H9 (cell line): ENCODE measurements around the gene ERFL. TPM values are rescaled to one million over a fixed set of nuclear protein-coding genes. Genes with fewer than 3 reads are reported as not detected.

ENCODE experiments used
- DNase-seq: peaks from one replicate; pipeline ENCODE4 v3.0.0-alpha.2; 2017
- H2AFZ ChIP-seq: one replicate; pipeline ENCODE4 v1.6.1; 2013; ENCODE audit warnings: mild to moderate bottlenecking, low read length, control low read depth, moderate library complexity
- H2AK5ac ChIP-seq: 2 replicates; pipeline ENCODE4 v1.6.1; 2013; ENCODE audit warnings: low read length, control low read depth, mixed read lengths; ENCODE audit not compliant: insufficient read length
- H2BK120ac ChIP-seq: one replicate; pipeline ENCODE4 v1.6.1; 2013; ENCODE audit warnings: low read depth, mild to moderate bottlenecking, low read length, control low read depth, inconsistent platforms; ENCODE audit not compliant: poor library complexity, severe bottlenecking
- H2BK12ac ChIP-seq: 2 replicates; pipeline ENCODE4 v1.6.1; 2013; ENCODE audit warnings: low read length, control low read depth, mixed read lengths, low read depth; ENCODE audit not compliant: insufficient read length
- H2BK15ac ChIP-seq: 2 replicates; pipeline ENCODE4 v1.6.1; 2013; ENCODE audit warnings: low read depth, low read length, control low read depth
- H2BK20ac ChIP-seq: one replicate; pipeline ENCODE4 v1.6.1; 2013; ENCODE audit warnings: low read depth, mild to moderate bottlenecking, low read length, control low read depth, inconsistent platforms; ENCODE audit not compliant: poor library complexity, severe bottlenecking
- H2BK5ac ChIP-seq: 2 replicates; pipeline ENCODE4 v1.6.1; 2013; ENCODE audit warnings: low read length, control low read depth, mixed read lengths; ENCODE audit not compliant: insufficient read length
- H3K14ac ChIP-seq: 2 replicates; pipeline ENCODE4 v1.6.1; 2013; ENCODE audit warnings: low read length, control low read depth; ENCODE audit not compliant: insufficient read depth
- H3K18ac ChIP-seq: 2 replicates; pipeline ENCODE4 v1.6.1; 2013; ENCODE audit warnings: low read depth, mild to moderate bottlenecking, mixed read lengths, low read length, control low read depth; ENCODE audit not compliant: insufficient read length
- H3K23ac ChIP-seq: 2 replicates; pipeline ENCODE4 v1.6.1; 2013; ENCODE audit warnings: low read length, control low read depth, mixed read lengths, low read depth; ENCODE audit not compliant: insufficient read length
- H3K23me2 ChIP-seq: 2 replicates; pipeline ENCODE4 v1.6.1; 2013; ENCODE audit warnings: low read depth, mild to moderate bottlenecking, mixed read lengths, low read length, control low read depth; ENCODE audit not compliant: insufficient read length, poor library complexity, severe bottlenecking
- H3K27ac ChIP-seq: 2 replicates; pipeline ENCODE4 v1.5.1; 2013; ENCODE audit warnings: low read length, control low read depth, mixed read lengths, low read depth; ENCODE audit not compliant: insufficient read length
- H3K27me3 ChIP-seq: 2 replicates; pipeline ENCODE4 v1.6.1; 2013; ENCODE audit warnings: low read length, control low read depth, inconsistent platforms; ENCODE audit not compliant: insufficient read depth
- H3K4ac ChIP-seq: 2 replicates; pipeline ENCODE4 v1.6.1; 2013; ENCODE audit warnings: low read depth, mild to moderate bottlenecking, control low read depth, inconsistent platforms, low read length, moderate library complexity
- H3K4me1 ChIP-seq: 2 replicates; pipeline ENCODE4 v1.6.1; 2013; ENCODE audit warnings: low read length, control low read depth, inconsistent platforms; ENCODE audit not compliant: insufficient read depth
- H3K4me2 ChIP-seq: 2 replicates; pipeline ENCODE4 v1.6.1; 2013; ENCODE audit warnings: low read length, control low read depth, mixed read lengths; ENCODE audit not compliant: insufficient read length, insufficient read depth
- H3K56ac ChIP-seq: 2 replicates; pipeline ENCODE4 v1.6.1; 2013; ENCODE audit warnings: low read depth, mild to moderate bottlenecking, mixed read lengths, low read length, control low read depth; ENCODE audit not compliant: insufficient read length
- H3K79me1 ChIP-seq: 2 replicates; pipeline ENCODE4 v1.6.1; 2013; ENCODE audit warnings: low read depth, mild to moderate bottlenecking, moderate library complexity, low read length, control low read depth, inconsistent platforms; ENCODE audit not compliant: insufficient read depth, poor library complexity, severe bottlenecking
- H3K79me2 ChIP-seq: 2 replicates; pipeline ENCODE4 v1.6.1; 2013; ENCODE audit warnings: low read length, control low read depth, inconsistent platforms; ENCODE audit not compliant: insufficient read depth
- H3K9ac ChIP-seq: 2 replicates; pipeline ENCODE4 v1.6.1; 2013; ENCODE audit warnings: low read length, control low read depth, mixed read lengths; ENCODE audit not compliant: insufficient read length; ENCODE audit errors: extremely low read depth
- H3K9me3 ChIP-seq: one replicate; pipeline ENCODE4 v1.6.1; 2013; ENCODE audit warnings: low read depth, low read length, inconsistent platforms; ENCODE audit not compliant: control insufficient read depth
- H3T11ph ChIP-seq: one replicate; pipeline ENCODE4 v1.6.1; 2013; ENCODE audit warnings: mild to moderate bottlenecking, low read length, control low read depth, inconsistent platforms
- H4K20me1 ChIP-seq: one replicate; pipeline ENCODE4 v1.6.1; 2013; ENCODE audit not compliant: control insufficient read depth, insufficient read length, insufficient read depth
- H4K5ac ChIP-seq: 2 replicates; pipeline ENCODE4 v1.6.1; 2013; ENCODE audit warnings: low read depth, mild to moderate bottlenecking, mixed read lengths, low read length, control low read depth; ENCODE audit not compliant: insufficient read length
- H4K8ac ChIP-seq: replicated peaks from 2 replicates; pipeline ENCODE4 v1.6.1; 2013; ENCODE audit warnings: low read length, control low read depth, mixed read lengths, low read depth; ENCODE audit not compliant: insufficient read length
- H4K91ac ChIP-seq: 2 replicates; pipeline ENCODE4 v1.6.1; 2013; ENCODE audit warnings: low read depth, mild to moderate bottlenecking, moderate library complexity, mixed read lengths, low read length, control low read depth; ENCODE audit not compliant: insufficient read length
- H3K27ac Mint-ChIP-seq, 3 experiments: 2 replicates in 2 of 3; 3 replicates in 1 of 3; pipeline ENCODE4 v1.8.0; 2020 to 2021; ENCODE audit warnings: mixed read lengths in 3 of 3, mild to moderate bottlenecking in 1 of 3, moderate library complexity in 1 of 3
- H3K27me3 Mint-ChIP-seq: 2 replicates; pipeline ENCODE4 v1.8.0; 2021; ENCODE audit warnings: low read depth, mild to moderate bottlenecking, moderate library complexity, mixed read lengths
- H3K36me3 Mint-ChIP-seq, 3 experiments: 2 replicates in 2 of 3; 3 replicates in 1 of 3; pipeline ENCODE4 v1.8.0; 2020 to 2021; ENCODE audit warnings: low read depth in 3 of 3, mixed read lengths in 3 of 3; ENCODE audit not compliant: insufficient read depth in 1 of 3
- H3K4me1 Mint-ChIP-seq, 2 experiments: 2 replicates each; pipeline ENCODE4 v1.8.0; 2020; ENCODE audit warnings: mixed read lengths in 2 of 2
- H3K4me3 Mint-ChIP-seq, 2 experiments: 2 replicates in 1 of 2; 3 replicates in 1 of 2; pipeline ENCODE4 v1.8.0; 2020 to 2021; ENCODE audit warnings: mild to moderate bottlenecking in 2 of 2, mixed read lengths in 2 of 2, moderate library complexity in 1 of 2
- H3K9me3 Mint-ChIP-seq, 2 experiments: 2 replicates in 1 of 2; 3 replicates in 1 of 2; pipeline ENCODE4 v1.8.0; 2020; ENCODE audit warnings: mild to moderate bottlenecking in 2 of 2, mixed read lengths in 2 of 2, moderate library complexity in 1 of 2
- WGBS: extraction: QIAGEN DNeasy Blood & Tissue Kit; methylation state at CpG from one replicate; pipeline ENCODE4 v1.1.7; 2013; ENCODE audit warnings: missing lambda C conversion rate, low lambda C conversion rate, mixed read lengths; ENCODE audit not compliant: insufficient read length; ENCODE audit errors: extremely low coverage; 5-methylcytosine and 5-hydroxymethylcytosine counted together
- total RNA-seq: library from RNA; stranded (reverse); gene quantifications from 2 replicates; pipeline ENCODE4 v1.2.1, GENCODE V29; 2021
- TF ChIP-seq, protein P1 (sequence below): fragments of 200-600 bp; sonication (generic); conservative IDR thresholded peaks from 3 replicates; pipeline ENCODE4 v1.8.0; 2021; ENCODE audit warnings: antibody characterized with exemption, mild to moderate bottlenecking

Gene ERFL
- total RNA-seq, 1 experiment from 2014 or later, result 0.22 TPM

GRCh38 chr19:41928754-41929535 is 696 bp upstream of the ERFL start:
- H3K9ac ChIP-seq, result no peak overlapping the region
- H3K27ac ChIP-seq, result no peak overlapping the region
- H2AK5ac ChIP-seq, result no peak overlapping the region
- H3K27me3 ChIP-seq, result peaks cover 94% of the 10 kb centered on the region
- no peak for DNase-seq
- no peak overlapping the region for H4K5ac ChIP-seq
- H3K9me3 ChIP-seq, result no peaks in the 10 kb centered on the region
- no peaks in the 10 kb centered on the region for H4K20me1 ChIP-seq
- H3K14ac ChIP-seq, result no peak overlapping the region
- no peaks in the 10 kb centered on the region for H3K36me3 Mint-ChIP-seq
- peaks cover 5% of the 10 kb centered on the region; the same call in 1 of the 2 replicates for H3K4me1 ChIP-seq
- no peak overlapping the region for H4K91ac ChIP-seq
- H3K18ac ChIP-seq, result no peak overlapping the region
- no peak overlapping the region for H3K23ac ChIP-seq
- no peak overlapping the region for H3K56ac ChIP-seq
- no peak overlapping the region for H2BK120ac ChIP-seq
- no peaks in the 10 kb centered on the region for H3K79me1 ChIP-seq
- H3K4me1 Mint-ChIP-seq, result peaks cover 21 to 40% of the 10 kb centered on the region in 2 experiments
- peaks cover 2% of the 10 kb centered on the region for H3K23me2 ChIP-seq
- H3K4me2 ChIP-seq, result peak overlapping the region; percentile 52
- no peaks in the 10 kb centered on the region for H3K79me2 ChIP-seq
- H3K27me3 Mint-ChIP-seq, result no peaks in the 10 kb centered on the region; the same call in 1 of the 2 replicates
- H2BK20ac ChIP-seq, result no peak overlapping the region
- WGBS, result no CpG with 5 or more reads among the region's 29 CpGs
- TF ChIP-seq, protein P1, sequence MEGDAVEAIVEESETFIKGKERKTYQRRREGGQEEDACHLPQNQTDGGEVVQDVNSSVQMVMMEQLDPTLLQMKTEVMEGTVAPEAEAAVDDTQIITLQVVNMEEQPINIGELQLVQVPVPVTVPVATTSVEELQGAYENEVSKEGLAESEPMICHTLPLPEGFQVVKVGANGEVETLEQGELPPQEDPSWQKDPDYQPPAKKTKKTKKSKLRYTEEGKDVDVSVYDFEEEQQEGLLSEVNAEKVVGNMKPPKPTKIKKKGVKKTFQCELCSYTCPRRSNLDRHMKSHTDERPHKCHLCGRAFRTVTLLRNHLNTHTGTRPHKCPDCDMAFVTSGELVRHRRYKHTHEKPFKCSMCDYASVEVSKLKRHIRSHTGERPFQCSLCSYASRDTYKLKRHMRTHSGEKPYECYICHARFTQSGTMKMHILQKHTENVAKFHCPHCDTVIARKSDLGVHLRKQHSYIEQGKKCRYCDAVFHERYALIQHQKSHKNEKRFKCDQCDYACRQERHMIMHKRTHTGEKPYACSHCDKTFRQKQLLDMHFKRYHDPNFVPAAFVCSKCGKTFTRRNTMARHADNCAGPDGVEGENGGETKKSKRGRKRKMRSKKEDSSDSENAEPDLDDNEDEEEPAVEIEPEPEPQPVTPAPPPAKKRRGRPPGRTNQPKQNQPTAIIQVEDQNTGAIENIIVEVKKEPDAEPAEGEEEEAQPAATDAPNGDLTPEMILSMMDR, result no peak
- H3K9me3 Mint-ChIP-seq, result peaks cover 0 to 3% of the 10 kb centered on the region in 2 experiments; a peak in 3 of 5 replicates
- no peak overlapping the region for H3K27ac Mint-ChIP-seq
- no peak overlapping the region for H2BK5ac ChIP-seq
- H2BK12ac ChIP-seq, result no peak overlapping the region
- no peak overlapping the region for H3K4ac ChIP-seq
- H3T11ph ChIP-seq, result no peak overlapping the region
- peak overlapping the region; percentile 18 to 74 for H3K4me3 Mint-ChIP-seq
- no peak overlapping the region for H2AFZ ChIP-seq
- no peak overlapping the region for H2BK15ac ChIP-seq
- H4K8ac ChIP-seq, result no peak overlapping the region
